ENCODE measurements around the gene DHX57.

DNA sequence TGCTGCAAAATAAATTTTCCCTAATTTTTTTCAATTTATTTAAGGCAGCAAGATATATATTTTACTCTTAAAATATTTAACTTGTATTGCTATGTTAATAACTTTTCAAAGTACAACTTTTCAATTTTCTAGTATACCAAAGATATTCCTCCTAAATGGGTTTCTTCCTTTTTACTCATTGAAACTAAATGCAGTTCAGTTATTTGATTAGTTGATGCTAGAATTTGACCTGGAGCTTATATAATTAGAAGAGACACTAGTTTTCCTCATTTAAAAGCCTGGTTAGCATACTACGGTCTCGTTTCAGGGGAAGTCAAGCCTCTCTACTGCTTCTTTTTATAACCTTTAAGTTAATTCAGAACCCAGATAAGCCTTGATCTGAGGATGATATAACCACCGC lies 13.8 kb upstream of the DHX57 start, which contains the start of gene ARHGEF33:
- TF ChIP-seq CTCF (conservative IDR thresholded peaks at IDR 0.05): no peak
- TF ChIP-seq ZFX (IDR thresholded peaks at IDR 0.05): no peak
